Fibroblast of peridontal ligament (primary cell): Measurements from ENCODE around the gene HDAC4.

ENCODE experiments used
- DNase-seq: peaks from one replicate; pipeline ENCODE4 v3.0.0-alpha.2; 2010; ENCODE audit errors: extremely low read depth

The HDAC4 gene

GRCh38 chr2:239141021-239141760, 259.6 kb downstream of the HDAC4 start:
- no peak for DNase-seq

DNA sequence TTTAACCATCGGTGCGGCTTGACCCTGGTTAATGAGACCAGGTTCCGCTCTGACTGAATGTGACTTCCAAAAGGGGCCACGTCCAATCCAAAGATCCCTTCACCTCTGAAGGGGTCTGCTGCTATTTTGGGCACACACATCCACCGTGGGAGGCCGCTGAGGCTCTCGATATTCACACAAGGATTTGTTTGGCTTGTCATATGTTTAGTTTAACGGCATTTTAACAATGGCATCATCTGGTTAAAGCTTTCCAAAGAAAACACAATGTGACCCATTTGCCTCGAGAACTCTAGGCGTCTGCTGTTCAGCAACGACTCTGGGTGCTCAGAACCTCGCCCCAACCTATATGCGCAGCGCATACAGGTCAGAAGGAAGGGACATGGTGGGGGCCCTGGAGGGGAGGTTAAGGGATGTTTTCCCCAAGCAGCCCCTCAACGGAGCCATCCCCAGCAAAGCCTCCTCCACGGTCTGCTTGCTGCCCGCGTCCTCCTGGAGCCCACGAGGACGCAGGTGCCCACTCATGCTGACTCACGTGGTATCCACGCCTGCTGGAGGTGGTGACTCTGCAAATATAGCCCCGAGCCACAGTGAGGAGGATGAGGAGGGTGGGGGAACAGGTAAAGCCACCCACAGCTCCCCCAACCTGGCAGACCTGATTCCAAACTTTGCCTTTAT, 260.3 kb downstream of the HDAC4 start:
- peak; percentile 44 for DNase-seq

DNA sequence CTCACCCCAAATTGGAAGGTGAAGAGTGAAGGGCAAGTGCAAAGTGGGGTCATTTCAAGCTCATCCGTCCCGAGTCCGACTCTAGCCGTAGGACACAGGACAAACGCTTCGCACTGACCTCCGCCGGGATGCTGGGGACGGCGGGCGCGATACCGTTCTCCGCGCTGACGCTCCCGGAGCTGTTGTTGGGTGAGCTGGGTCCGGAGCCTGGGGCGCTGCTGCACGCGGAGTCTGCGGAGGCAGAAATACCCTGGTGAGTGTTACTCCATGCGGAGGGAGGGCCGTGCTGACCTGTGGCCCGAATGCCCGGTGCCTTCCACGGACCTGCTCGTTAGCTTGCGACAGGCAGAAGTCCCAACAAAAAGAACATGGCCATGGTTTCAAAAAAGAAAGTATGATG, 261.3 kb downstream of the HDAC4 start:
- DNase-seq = no peak

- DNase-seq = no peak
Measured at GRCh38 chr2:239139101-239139500, 261.7 kb downstream of the HDAC4 start.

DNA sequence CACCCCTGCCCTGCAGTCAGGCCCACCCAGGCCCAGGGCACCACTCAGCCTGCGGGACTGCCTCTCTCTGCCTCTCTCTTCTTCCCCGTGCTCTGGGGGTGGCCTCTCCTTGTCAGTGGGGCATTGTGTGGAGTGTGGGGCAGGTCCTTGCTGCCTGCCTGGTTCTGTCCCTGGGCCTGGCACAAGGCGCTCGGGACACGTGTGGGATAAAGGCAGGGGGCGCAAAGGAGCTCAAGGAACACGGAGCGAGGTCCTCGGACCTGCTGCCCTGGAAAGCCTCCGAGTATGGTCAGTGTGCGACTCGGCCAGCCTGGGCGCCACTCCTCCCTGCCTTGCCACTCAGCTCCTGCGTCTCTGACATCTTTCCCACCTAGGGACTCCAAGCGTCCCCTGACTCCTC, 262.2 kb downstream of the HDAC4 start:
- no peak for DNase-seq

GRCh38 chr2:239137898-239138283, 262.9 kb downstream of the HDAC4 start:
- DNase-seq = no peak

DNA sequence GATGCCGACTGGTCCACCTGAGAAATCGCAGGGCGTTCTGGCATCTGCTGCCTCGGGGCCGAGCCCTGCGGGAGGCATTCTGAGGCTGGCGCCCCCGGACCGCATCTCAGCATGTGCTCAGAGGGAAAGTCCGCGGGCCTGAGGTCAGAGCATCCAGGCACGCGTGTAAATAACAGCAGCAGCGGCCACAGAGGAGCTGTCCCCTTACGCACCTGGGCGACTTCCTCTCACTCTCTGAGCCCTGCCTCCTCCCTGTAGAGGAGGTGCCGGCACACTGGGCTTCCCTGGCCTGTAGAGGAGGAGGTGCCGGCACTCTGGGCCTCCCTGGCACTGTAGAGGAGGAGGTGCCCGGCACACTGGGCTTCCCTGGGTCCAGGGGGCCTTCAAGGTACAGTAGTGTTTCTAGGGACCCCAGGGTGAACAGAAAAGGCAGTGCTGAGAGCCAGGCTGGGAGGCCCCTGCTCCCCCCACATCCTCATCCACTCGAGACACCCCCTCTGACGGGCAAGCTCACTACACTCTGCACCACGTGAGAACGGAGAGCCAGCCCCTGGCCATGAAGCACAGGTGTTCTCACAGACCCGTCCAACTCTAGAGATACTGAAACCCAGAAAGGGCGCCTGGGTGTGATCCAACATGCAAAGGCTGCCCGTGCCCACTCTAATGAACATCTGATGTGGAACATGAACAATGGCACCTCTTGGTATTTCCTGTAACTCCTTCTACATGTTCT, 263.5 kb downstream of the HDAC4 start:
- DNase-seq = no peak

DNA sequence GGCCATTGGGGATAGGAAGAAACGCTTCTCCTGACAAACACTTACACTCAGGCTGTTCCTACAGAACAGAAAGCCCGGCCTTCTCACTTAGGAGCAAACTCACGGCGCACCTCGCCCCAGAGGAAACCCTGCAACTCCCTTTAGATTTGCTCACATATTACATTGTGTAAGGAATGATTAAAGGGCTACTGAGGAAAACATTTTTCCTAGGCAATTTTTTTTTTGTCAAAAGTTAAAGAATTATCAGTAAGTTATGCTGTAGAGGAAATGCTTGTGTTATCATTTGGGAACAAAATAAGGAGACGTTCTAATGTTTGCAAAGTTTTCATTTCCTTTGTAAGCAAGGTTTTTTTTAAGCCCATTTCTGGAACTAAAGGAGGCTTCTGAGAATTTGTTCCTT, 264.1 kb downstream of the HDAC4 start:
- no peak for DNase-seq

DNA sequence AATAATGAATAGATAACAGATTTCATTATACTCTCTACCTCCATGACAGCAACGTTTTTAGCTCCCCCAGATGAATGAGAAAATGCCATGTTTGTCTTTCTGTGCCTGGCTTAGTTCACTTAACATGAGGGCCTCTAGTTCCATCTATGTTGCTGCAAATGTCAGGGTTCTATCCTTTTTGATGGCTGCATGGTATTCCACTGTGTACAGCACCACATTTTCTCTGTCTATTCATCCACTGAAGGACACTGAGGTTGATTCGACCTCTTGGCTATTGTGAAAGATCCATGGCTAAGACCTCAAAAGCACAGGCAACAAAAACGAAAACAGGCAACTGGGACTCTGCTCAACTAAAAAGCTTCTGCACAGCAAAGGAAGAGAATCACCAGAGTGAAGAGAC, 264.6 kb downstream of the HDAC4 start:
- no peak for DNase-seq

DNA sequence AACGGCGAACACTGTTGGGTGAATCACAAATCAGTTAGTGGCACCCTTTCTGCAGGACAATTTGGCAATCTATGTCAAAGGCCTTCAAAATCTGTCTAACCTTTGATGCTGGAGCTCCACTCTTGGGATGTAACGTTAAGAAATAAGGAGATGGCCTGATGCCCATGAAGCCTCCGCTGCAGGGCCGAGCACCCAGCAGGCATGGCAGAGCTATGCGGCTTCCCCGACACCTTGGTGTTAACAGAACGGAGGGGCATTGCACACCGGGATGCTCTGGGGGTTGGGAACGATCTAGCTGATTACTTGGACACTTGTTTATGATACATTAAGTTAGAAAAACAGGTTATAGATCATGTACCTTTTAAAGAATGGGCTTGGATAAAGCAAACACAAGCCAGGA, 265.3 kb downstream of the HDAC4 start:
- DNase-seq = no peak

- no peak for DNase-seq
Measured at GRCh38 chr2:239133945-239134570, 266.8 kb downstream of the HDAC4 start.

DNA sequence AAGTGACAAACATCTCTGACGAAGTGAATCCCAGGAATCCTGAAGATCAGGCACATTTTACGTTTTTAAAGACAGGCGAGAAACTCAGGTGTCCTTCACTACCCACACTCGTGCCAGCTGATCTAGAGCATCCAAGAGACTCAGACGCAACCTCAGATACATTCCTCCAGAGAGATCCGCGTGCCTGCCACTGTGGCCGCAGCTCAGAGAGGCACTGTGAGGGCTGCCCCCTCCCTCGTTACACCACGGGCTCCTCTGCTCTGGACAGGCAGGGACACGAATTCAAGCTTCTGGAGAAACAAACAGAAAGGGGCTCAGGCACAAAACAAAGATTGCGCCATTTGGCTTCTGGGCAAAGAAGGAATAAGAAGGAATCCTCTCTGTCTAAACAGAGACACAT, 268.0 kb downstream of the HDAC4 start:
- no peak for DNase-seq

- no peak for DNase-seq
Measured at GRCh38 chr2:239132156-239132709, 268.6 kb downstream of the HDAC4 start.

GRCh38 chr2:239131521-239131920, 269.3 kb downstream of the HDAC4 start:
- no peak for DNase-seq

- no peak for DNase-seq
Measured at GRCh38 chr2:239130786-239131325, 270.0 kb downstream of the HDAC4 start.

- DNase-seq = no peak
Measured at GRCh38 chr2:239130041-239130440, 270.8 kb downstream of the HDAC4 start.

GRCh38 chr2:239129147-239129920, 271.5 kb downstream of the HDAC4 start:
- no peak for DNase-seq

DNA sequence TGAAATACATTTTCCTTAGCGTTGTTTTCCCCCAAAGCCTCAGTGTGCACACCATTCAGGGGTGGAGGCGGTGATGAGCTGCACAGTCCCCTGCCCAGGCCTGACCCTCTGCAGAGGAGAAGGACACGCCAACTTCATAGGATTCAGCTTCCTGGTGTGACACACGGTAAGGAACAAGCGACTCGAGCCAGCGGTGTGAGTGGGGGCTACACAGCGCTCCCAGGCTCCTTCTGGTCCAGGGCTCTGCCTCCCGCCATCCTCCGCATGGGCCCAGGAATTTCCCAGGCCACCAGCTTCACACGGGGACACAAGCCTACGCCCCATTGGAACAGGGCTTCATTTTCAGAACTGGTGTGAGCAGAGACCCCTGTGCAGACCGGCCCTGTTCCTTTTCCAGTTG, 272.1 kb downstream of the HDAC4 start:
- no peak for DNase-seq

DNA sequence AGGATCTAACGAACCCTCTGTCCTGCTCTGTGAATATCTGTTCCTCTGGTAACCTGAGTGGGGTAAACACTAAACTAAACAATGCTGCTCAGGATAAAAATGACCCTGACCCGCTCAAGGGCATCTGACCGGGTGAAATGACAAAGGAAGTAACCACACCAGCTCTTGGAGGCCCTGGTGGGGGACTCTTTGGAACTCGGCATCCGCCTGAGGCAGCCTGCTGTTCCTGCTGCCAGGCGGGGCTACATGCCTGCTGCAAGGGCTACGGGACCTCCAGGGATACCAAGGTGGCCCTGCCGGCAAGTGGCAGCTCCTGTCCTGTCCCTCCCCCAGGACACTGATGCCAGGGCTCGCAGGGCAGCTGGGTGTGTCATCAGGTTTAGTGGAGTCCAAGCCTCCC, 273.3 kb downstream of the HDAC4 start:
- DNase-seq = no peak

DNA sequence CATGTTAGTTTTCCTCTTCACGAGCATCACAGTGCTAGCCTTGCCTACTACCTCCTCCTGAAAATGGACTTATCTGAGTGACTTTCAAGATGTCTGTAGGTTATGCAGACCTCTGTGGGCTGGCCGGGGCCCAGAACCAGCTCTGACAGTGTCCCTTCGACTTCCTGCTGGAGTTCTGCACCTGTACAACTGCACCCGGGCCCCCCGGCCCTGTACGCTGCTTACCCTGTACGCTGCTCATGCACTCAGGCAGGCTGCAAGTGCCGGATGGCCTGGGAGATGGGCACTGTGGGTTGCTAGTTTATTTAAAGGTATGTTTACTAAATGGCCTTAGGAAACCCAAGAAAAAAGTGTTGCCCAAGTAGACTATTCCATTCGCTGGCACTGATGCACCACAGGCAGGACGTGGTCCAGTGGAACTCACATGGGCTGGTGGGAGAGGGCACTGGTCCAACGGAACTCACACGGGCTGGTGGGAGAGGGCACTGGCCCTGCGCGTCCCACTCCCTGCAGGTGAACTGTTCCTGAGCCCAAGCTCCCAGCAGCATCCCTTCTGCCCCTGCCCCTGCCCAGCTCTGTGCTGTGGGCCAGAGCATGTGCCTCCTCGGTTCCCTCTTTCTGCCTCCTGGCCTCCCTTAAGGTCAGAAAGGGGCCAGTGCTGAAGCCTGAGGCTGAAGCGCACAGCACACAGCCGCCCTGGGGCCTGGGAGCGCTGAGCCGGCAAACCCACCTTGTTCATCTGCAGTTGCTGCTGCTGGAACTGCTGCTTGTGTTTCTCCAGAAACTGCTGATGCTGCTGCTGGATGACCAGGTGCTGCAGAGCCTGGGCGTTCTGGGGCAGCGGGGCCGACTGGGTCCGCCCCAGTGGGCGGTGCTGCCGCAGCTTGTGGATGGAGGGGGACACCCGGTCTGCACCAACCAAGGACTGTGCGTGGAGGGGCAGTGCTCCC, 274.8 kb downstream of the HDAC4 start:
- DNase-seq = no peak
